Astrocyte of the cerebellum (primary cell): ENCODE results near the gene KRTAP26-1.

Experiments used
- DNase-seq: peaks from one replicate; pipeline ENCODE4 v3.0.0-alpha.2; 2011; ENCODE audit warnings: low read depth
- H3K4me3 ChIP-seq: 2 replicates; pipeline ENCODE4 v1.5.1; 2011; ENCODE audit warnings: mild to moderate bottlenecking, low read depth, low read length, moderate library complexity
- in situ Hi-C: cut with HindIII; loops from 2 replicates; pipeline ENCODE4 v1.10.0; 2017; ENCODE audit warnings: low sequenced_read_pairs
- TF ChIP-seq, protein P1 (sequence below): IDR thresholded peaks from 2 replicates; pipeline ENCODE4 v1.5.1; 2012; ENCODE audit warnings: low read length, low read depth, moderate library complexity, mild to moderate bottlenecking; ENCODE audit errors: missing control alignments

The KRTAP26-1 gene

DNA sequence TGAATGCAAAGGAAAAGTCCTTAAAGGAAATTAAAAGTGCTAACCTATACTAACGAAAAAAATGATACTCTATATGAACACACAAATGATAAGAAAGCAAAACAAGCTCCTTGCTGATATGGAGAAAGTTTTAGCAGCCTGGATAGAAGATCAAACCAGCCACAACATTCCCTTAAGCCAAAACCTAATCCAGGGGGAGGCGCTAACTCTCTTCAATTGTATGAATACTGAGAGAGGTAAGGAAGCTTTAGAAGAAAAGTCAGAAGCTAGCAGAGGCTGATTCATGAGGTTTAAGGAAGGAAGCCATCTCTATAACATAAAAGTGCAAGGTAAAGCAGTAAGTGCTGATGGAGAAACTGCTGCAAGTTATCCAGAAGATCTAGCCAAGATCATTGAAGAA is 24.9 kb upstream of the KRTAP26-1 start:
- no peak overlapping the region for H3K4me3 ChIP-seq
- TF ChIP-seq, protein P1, sequence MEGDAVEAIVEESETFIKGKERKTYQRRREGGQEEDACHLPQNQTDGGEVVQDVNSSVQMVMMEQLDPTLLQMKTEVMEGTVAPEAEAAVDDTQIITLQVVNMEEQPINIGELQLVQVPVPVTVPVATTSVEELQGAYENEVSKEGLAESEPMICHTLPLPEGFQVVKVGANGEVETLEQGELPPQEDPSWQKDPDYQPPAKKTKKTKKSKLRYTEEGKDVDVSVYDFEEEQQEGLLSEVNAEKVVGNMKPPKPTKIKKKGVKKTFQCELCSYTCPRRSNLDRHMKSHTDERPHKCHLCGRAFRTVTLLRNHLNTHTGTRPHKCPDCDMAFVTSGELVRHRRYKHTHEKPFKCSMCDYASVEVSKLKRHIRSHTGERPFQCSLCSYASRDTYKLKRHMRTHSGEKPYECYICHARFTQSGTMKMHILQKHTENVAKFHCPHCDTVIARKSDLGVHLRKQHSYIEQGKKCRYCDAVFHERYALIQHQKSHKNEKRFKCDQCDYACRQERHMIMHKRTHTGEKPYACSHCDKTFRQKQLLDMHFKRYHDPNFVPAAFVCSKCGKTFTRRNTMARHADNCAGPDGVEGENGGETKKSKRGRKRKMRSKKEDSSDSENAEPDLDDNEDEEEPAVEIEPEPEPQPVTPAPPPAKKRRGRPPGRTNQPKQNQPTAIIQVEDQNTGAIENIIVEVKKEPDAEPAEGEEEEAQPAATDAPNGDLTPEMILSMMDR, result no peak
- in situ Hi-C loops, result no loop called here
- no peak for DNase-seq

DNA sequence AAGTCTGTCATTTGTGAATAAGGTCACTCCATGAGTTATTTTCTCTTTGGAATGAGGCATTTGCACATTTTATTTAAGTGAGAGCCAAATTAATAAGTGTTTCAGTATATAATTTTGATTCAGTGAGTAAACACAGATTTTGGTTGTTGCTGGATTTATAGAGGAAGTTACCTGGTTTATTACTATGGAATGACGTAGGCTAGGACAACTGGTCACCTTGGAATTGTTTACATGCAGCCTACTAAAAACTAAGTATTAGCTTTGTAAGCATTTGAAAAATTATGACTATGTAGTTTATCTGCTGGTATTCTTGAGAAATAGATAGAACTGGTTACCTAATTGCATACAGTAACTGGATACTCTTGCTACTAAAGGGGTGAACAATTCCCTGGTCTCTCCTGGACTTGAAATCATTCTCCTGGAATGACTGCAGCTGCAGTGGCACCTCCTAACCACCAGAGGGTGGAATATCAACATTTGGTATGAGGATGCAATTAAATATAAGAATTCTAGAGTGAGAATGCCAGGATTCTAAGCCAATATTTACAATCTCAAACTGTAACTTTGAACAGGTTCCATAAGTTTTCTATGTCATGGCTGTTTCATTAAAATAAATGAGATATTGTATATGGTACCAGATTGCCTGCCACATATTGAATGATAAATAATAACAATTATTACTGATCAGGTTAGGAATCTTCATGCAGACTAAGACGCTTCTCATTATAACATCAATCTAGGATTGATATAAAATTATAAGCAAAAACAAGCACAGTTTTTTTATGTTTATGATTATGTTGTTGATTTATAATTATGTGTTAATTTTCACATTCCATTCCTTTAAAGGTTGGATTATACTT is 20.8 kb upstream of the KRTAP26-1 start:
- DNase-seq, result peak; percentile 50
- in situ Hi-C loops, result no loop called here
- TF ChIP-seq, protein P1, result peak; percentile 93
- H3K4me3 ChIP-seq, result no peak overlapping the region

DNA sequence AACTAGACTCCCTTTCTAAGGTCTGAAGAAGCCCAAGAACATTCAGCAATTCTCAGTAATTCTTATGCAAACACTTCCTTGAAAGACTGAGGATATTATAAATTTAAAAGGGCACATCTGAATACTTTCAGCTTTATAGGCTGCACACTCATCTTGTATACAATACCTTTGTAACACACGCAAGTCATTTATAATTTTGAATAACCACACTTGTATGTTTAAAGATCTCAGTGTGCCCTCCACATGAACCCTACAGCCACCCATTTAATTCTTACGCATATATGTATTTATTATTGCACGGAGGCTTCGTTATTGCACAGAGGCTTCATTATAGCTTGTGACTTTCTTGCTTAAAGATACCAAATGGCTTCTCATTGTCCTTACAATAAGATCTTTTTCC is 18.6 kb upstream of the KRTAP26-1 start:
- in situ Hi-C loops, result no loop called here
- no peak for DNase-seq
- TF ChIP-seq, protein P1, result no peak
- H3K4me3 ChIP-seq, result no peak overlapping the region

DNA sequence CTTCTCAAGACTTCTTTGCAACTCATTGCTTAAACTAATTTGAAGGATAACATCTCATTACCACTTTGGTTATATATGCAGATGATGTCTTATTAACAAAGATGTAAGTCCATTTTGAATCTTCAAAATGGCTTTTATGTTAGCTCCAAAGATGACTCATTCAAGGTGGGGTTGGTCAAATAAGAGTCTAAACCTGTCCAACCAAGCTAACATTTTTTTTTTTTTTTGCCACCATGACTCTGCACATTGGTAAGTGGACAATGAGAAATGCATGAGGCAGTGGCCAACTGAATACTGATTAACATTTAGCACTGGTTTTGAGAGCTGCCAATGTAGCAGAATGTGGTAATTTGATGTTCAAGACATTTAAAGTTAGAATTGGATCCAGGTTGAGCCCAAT is 17.7 kb upstream of the KRTAP26-1 start:
- in situ Hi-C loops, result no loop called here
- TF ChIP-seq, protein P1, result no peak
- H3K4me3 ChIP-seq, result no peak overlapping the region
- DNase-seq, result no peak

DNA sequence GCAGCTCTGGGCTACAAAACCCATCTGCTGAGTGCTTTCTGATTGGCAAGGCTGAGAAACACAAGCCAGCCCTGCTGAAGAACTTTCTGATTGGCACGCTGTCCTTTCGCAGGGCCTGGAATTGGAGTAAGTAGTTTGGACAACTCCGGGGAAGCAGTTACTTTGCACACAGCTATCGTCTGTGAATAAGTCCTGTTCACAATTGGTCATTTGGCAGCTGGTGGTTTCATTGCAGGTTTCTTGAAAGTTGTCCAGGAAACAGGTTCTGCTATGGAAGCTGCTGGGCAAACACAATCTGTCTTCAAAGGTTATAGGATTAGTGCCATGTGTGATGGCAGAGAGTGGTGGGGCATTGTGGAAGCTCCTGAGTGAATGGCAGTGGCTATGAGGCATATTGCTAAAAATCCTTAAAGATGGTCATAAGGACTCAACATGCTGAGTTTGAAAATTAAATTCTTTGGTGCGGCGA is 17.2 kb upstream of the KRTAP26-1 start, which contains the start of gene KRTAP27-1:
KRTAP27-1 (minus strand) TSS at position 419 of the 469 bp plus-strand sequence; CDS start at position 393, 26 bp downstream.
- DNase-seq, result no peak
- no peak within 1 kb of the TSS for H3K4me3 ChIP-seq
- TF ChIP-seq, protein P1, result no peak
- in situ Hi-C loops, result no loop called here

DNA sequence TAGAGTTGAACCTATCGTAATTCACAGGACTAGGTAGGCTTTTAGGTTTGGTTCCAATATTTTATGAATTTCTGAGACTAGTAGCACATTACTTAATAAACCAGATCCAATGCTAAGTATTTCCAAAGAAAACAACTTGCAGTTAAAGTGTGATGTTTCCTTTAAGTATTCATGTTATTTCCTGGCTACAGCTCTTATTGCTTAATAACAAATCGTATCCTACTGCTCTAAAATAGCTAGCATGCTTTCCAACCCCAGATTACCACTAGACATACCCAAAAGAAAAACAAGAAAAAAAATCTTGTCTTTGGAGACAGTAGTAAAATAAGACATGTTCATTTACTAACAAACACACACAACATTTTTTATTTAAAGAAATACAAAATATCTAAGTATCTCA is 16.5 kb upstream of the KRTAP26-1 start:
- TF ChIP-seq, protein P1, result no peak
- in situ Hi-C loops, result no loop called here
- H3K4me3 ChIP-seq, result no peak overlapping the region
- peak; percentile 45 for DNase-seq
